ENCODE data around the gene TUBA1A. TPM values are rescaled to one million over a fixed set of nuclear protein-coding genes. Genes with fewer than 3 reads are reported as not detected.
"Not testable (repeated sequence)": the region's sequence is repeated elsewhere in the genome, so short reads cannot be mapped to it uniquely, and the experiment has no call there.

TUBA1A gene
- 6.1 and 7.3 TPM in 2 replicates for total RNA-seq (2014; rRNA removed; shearing (Covaris generic))

GRCh38 chr12:49188916-49189367 is at the start of gene TUBA1A:
TSS of gene TUBA1A (minus strand) at chr12:49189080. CDS start at chr12:49188979, 101 bp downstream.
- DNase-seq (ENCODE audit: low spot score) = peak; percentile 61

GRCh38 chr12:49236423-49236822 is 47.5 kb upstream of the TUBA1A start:
- no peak for DNase-seq (ENCODE audit: low spot score)

- DNase-seq (ENCODE audit: low spot score) = no peak
These were observed 45.1 kb upstream of the TUBA1A start for GRCh38 chr12:49233842-49234526.

GRCh38 chr12:49232940-49233841 is 44.3 kb upstream of the TUBA1A start:
- no peak for DNase-seq (ENCODE audit: low spot score)

GRCh38 chr12:49231878-49232655 is 43.2 kb upstream of the TUBA1A start:
- DNase-seq (ENCODE audit: low spot score) = no peak

- no peak for DNase-seq (ENCODE audit: low spot score)
These were observed 41.9 kb upstream of the TUBA1A start for GRCh38 chr12:49230805-49231194.

- DNase-seq (ENCODE audit: low spot score) = no peak
These were observed 41.4 kb upstream of the TUBA1A start for GRCh38 chr12:49230176-49230804.

GRCh38 chr12:49228653-49229052 is 39.8 kb upstream of the TUBA1A start:
- DNase-seq (ENCODE audit: low spot score) = no peak

- DNase-seq (ENCODE audit: low spot score) = no peak
These were observed 38.8 kb upstream of the TUBA1A start for GRCh38 chr12:49227713-49228112.

- no peak for DNase-seq (ENCODE audit: low spot score)
These were observed 36.8 kb upstream of the TUBA1A start for GRCh38 chr12:49225576-49226166.

GRCh38 chr12:49223590-49224369 is 34.9 kb upstream of the TUBA1A start:
- DNase-seq (ENCODE audit: low spot score) = no peak

GRCh38 chr12:49223122-49223521 is 34.2 kb upstream of the TUBA1A start:
- no peak for DNase-seq (ENCODE audit: low spot score)

GRCh38 chr12:49220972-49221371 is 32.1 kb upstream of the TUBA1A start:
- DNase-seq (ENCODE audit: low spot score) = no peak

GRCh38 chr12:49219417-49220026 is 30.6 kb upstream of the TUBA1A start:
- DNase-seq (ENCODE audit: low spot score) = peak; percentile 28

GRCh38 chr12:49212572-49212971 is 23.7 kb upstream of the TUBA1A start:
- DNase-seq (ENCODE audit: low spot score) = no peak

- DNase-seq (ENCODE audit: low spot score) = not testable (repeated sequence)
These were observed 21.8 kb upstream of the TUBA1A start for GRCh38 chr12:49210703-49211102.

GRCh38 chr12:49208676-49209075 is 19.8 kb upstream of the TUBA1A start:
- DNase-seq (ENCODE audit: low spot score) = no peak

GRCh38 chr12:49208146-49208545 is 19.3 kb upstream of the TUBA1A start:
- DNase-seq (ENCODE audit: low spot score) = no peak

- DNase-seq (ENCODE audit: low spot score) = no peak
These were observed 17.5 kb upstream of the TUBA1A start for GRCh38 chr12:49206389-49206788.

All from HT-29 (cell line).